SK-N-SH treated with all-trans-retinoic acid at 6 μM for 48 hours (cell line): Measurements from ENCODE around the gene KCNMA1.

Experiments used
- ARNTL ChIP-seq: fragments of 450-650 bp; formaldehyde crosslinking; IDR thresholded peaks from 2 replicates; pipeline ENCODE4 v1.5.0; 2020; ENCODE audit warnings: low read depth, mild to moderate bottlenecking, moderate library complexity, borderline replicate concordance
- BACH2 ChIP-seq: fragments of 250-450 bp; sonication (Bioruptor Pico); IDR thresholded peaks from 2 replicates; pipeline ENCODE4 v1.9.0; 2021; ENCODE audit warnings: mild to moderate bottlenecking, borderline replicate concordance
- OSR1 ChIP-seq: fragments of 250-450 bp; sonication (Bioruptor Pico); IDR thresholded peaks from 2 replicates; pipeline ENCODE4 v1.8.0; 2022; ENCODE audit warnings: moderate library complexity, mild to moderate bottlenecking, inconsistent platforms
- RARB ChIP-seq: fragments of 250-450 bp; sonication (Bioruptor Pico); IDR thresholded peaks from 2 replicates; pipeline ENCODE4 v1.8.0; 2021; ENCODE audit warnings: mild to moderate bottlenecking, moderate library complexity
- TSHZ2 ChIP-seq: fragments of 250-450 bp; sonication (Bioruptor Pico); IDR thresholded peaks from 2 replicates; pipeline ENCODE4 v1.5.0; 2020; ENCODE audit warnings: mild to moderate bottlenecking, moderate library complexity
- ZC3H10 ChIP-seq: fragments of 250-450 bp; sonication (Bioruptor Pico); IDR thresholded peaks from 2 replicates; pipeline ENCODE4 v1.5.1; 2021; ENCODE audit warnings: mild to moderate bottlenecking, moderate library complexity
- ZFP3 ChIP-seq: fragments of 250-450 bp; sonication (Bioruptor Pico); IDR thresholded peaks from 2 replicates; pipeline ENCODE4 v1.5.0; 2020; ENCODE audit warnings: mild to moderate bottlenecking, moderate library complexity
- ZFP30 ChIP-seq: fragments of 450-650 bp; formaldehyde crosslinking; IDR thresholded peaks from 2 replicates; pipeline ENCODE4 v1.5.0; 2022; ENCODE audit warnings: mild to moderate bottlenecking, moderate library complexity
- ZNF70 ChIP-seq: fragments of 450-650 bp; formaldehyde crosslinking; IDR thresholded peaks from 2 replicates; pipeline ENCODE4 v1.5.0; 2020; ENCODE audit warnings: mild to moderate bottlenecking, moderate library complexity
- TF ChIP-seq, protein P1 (sequence below): fragments of 250-450 bp; sonication (Bioruptor Pico); IDR thresholded peaks from 2 replicates; pipeline ENCODE4 v1.8.0; 2021; ENCODE audit warnings: low read depth, mild to moderate bottlenecking, moderate library complexity, borderline replicate concordance

GRCh38 chr10:77541944-77542343 is 95.7 kb downstream of the KCNMA1 start:
- TF ChIP-seq OSR1 (CRISPR knock-in tag) (no peak), ZNF70 (no peak), BACH2 (CRISPR knock-in tag) (no peak), RARB (CRISPR knock-in tag) (no peak), ZFP30 (CRISPR knock-in tag) (no peak), ZC3H10 (no peak), ZFP3 (CRISPR knock-in tag) (no peak), ARNTL (no peak), TSHZ2 (CRISPR knock-in tag) (no peak)
- TF ChIP-seq, protein P1, sequence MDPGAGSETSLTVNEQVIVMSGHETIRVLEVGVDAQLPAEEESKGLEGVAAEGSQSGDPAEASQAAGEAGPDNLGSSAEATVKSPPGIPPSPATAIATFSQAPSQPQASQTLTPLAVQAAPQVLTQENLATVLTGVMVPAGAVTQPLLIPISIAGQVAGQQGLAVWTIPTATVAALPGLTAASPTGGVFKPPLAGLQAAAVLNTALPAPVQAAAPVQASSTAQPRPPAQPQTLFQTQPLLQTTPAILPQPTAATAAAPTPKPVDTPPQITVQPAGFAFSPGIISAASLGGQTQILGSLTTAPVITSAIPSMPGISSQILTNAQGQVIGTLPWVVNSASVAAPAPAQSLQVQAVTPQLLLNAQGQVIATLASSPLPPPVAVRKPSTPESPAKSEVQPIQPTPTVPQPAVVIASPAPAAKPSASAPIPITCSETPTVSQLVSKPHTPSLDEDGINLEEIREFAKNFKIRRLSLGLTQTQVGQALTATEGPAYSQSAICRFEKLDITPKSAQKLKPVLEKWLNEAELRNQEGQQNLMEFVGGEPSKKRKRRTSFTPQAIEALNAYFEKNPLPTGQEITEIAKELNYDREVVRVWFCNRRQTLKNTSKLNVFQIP (CRISPR knock-in tag) = no peak
